Body of pancreas (tissue), 4 donors: ENCODE measurements around the gene SUPT3H.

Experiments
- CTCF ChIP-seq, 7 experiments: fragments of 450-650 bp in 4 of 7; fragments of 200-600 bp in 3 of 7; sonication (generic) in 3 of 7; IDR thresholded peaks; one replicate each; pipeline ENCODE4 v1.5.1; 2016 to 2019; ENCODE audit warnings: antibody characterized with exemption in 7 of 7
- POLR2A ChIP-seq, 3 donors: fragments of 450-650 bp; IDR thresholded peaks; one replicate each; pipeline ENCODE4 v1.6.1; 2016; ENCODE audit warnings: antibody characterized with exemption in 3 of 3, mild to moderate bottlenecking in 2 of 3

GRCh38 chr6:45226081-45226480 lies 151.7 kb downstream of the SUPT3H start:
- TF ChIP-seq CTCF (IDR thresholded peaks at IDR 0.05) (no peak), POLR2A (IDR thresholded peaks at IDR 0.05) (no peak)
